NB4 (cell line): ENCODE measurements around the gene ATRN.

Source experiments
- CTCF ChIP-seq: IDR thresholded peaks from one replicate; pipeline ENCODE4 v1.5.1; 2012; ENCODE audit warnings: low read depth, low read length
- MYC ChIP-seq: IDR thresholded peaks from 2 replicates; pipeline ENCODE4 v1.6.1; 2011; ENCODE audit warnings: low read depth, low read length
- POLR2A ChIP-seq: IDR thresholded peaks from 2 replicates; pipeline ENCODE4 v1.6.1; 2011; ENCODE audit warnings: mild to moderate bottlenecking; ENCODE audit not compliant: insufficient read length; ENCODE audit errors: extremely low read depth

GRCh38 chr20:3611901-3612300 is 141.1 kb downstream of the ATRN start:
- TF ChIP-seq POLR2A (no peak), CTCF (no peak), MYC (no peak)
